Uterus (tissue), 4 donors: ENCODE data around the gene SPIB. TPM values are rescaled to one million over a fixed set of nuclear protein-coding genes. Genes with fewer than 3 reads are reported as not detected.

Experiments
- DNase-seq, 2 donors: peaks; one replicate each; pipeline ENCODE4 v3.0.0-alpha.2; 2019 to 2020
- H3K27ac ChIP-seq, 2 donors: fragments of 200-600 bp; sonication (generic); 1 replicate in 1 of 2; 2 replicates in 1 of 2; pipeline ENCODE4 v1.5.1; 2016 to 2018
- H3K27me3 ChIP-seq, 2 donors: fragments of 200-600 bp; sonication (generic); one replicate each; pipeline ENCODE4 v1.5.1; 2018 to 2019; ENCODE audit warnings: control low read depth in 1 of 2
- H3K36me3 ChIP-seq, 2 donors: fragments of 200-600 bp; sonication (generic); one replicate each; pipeline ENCODE4 v1.5.1; 2019; ENCODE audit warnings: control low read depth in 1 of 2
- H3K4me1 ChIP-seq, 2 donors: fragments of 200-600 bp; sonication (generic); one replicate each; pipeline ENCODE4 v1.5.1; 2018 to 2019; ENCODE audit warnings: control low read depth in 1 of 2
- H3K4me3 ChIP-seq, 2 donors: fragments of 200-600 bp; sonication (generic); 1 replicate in 1 of 2; 2 replicates in 1 of 2; pipeline ENCODE4 v1.5.1; 2018 to 2019; ENCODE audit warnings: mild to moderate bottlenecking in 1 of 2
- H3K9me3 ChIP-seq, 2 donors: fragments of 200-600 bp; sonication (generic); one replicate each; pipeline ENCODE4 v1.5.1; 2019; ENCODE audit warnings: control low read depth in 1 of 2
- CTCF ChIP-seq, 4 experiments: fragments of 200-600 bp in 2 of 4; fragments of 450-650 bp in 2 of 4; sonication (generic) in 2 of 4; IDR thresholded peaks; one replicate each; pipeline ENCODE4 v1.5.1; 2016 to 2019; ENCODE audit warnings: antibody characterized with exemption in 4 of 4, mild to moderate bottlenecking in 2 of 4, moderate library complexity in 1 of 4
- POLR2A ChIP-seq, 2 donors: fragments of 450-650 bp; IDR thresholded peaks; one replicate each; pipeline ENCODE4 v1.6.1; 2016; ENCODE audit warnings: antibody characterized with exemption in 2 of 2, mild to moderate bottlenecking in 1 of 2, moderate library complexity in 1 of 2
- intact Hi-C: fragments of 100-400 bp; cut with DNase I; formaldehyde crosslinking; loops from one replicate; pipeline ENCODE4 v1.15.1; 2023; ENCODE audit warnings: low total_unique reads
- total RNA-seq, 4 donors: library from RNA; depleted of rRNA in 3 of 4; stranded (reverse); fragments of >200 nt in 3 of 4; gene quantifications; one replicate each; pipeline versions ENCODE4 v1.1.0 to v1.2.4, GENCODE V29; 2014 to 2023
- donor health status: DM: yes; HTN: yes; CAD: no.

SPIB gene
- total RNA-seq, 4 donors from 2014 or later: under 0.01 to 2.1 TPM; not detected in 2

GRCh38 chr19:50416034-50416977 lies 2.4 kb upstream of the SPIB start:
- intact Hi-C loops: no loop called here
- Histone ChIP-seq H3K9me3 (no peaks in the 10 kb centered on the region), H3K4me3 (no peak overlapping the region), H3K4me1 (no peaks in the 10 kb centered on the region), H3K27ac (no peak overlapping the region), H3K27me3 (peaks cover 0 to 22% of the 10 kb centered on the region in 2 donors), H3K36me3 (no peaks in the 10 kb centered on the region)
- no peak for DNase-seq
- TF ChIP-seq CTCF (IDR thresholded peaks at IDR 0.05) (no peak), POLR2A (IDR thresholded peaks at IDR 0.05) (no peak)

GRCh38 chr19:50417111-50418081 lies 1.3 kb upstream of the SPIB start:
- intact Hi-C loops: no loop called here
- H3K36me3 ChIP-seq: no peaks in the 10 kb centered on the region
- TF ChIP-seq CTCF (IDR thresholded peaks at IDR 0.05) (no peak), POLR2A (IDR thresholded peaks at IDR 0.05) (no peak)
- H3K9me3 ChIP-seq: no peaks in the 10 kb centered on the region
- no peak for DNase-seq
- H3K4me1 ChIP-seq: no peaks in the 10 kb centered on the region
- H3K27ac ChIP-seq: no peak overlapping the region
- no peak overlapping the region for H3K4me3 ChIP-seq
- H3K27me3 ChIP-seq: peaks cover 0 to 22% of the 10 kb centered on the region in 2 donors

- no peaks in the 10 kb centered on the region for H3K9me3 ChIP-seq
- no peak overlapping the region for H3K27ac ChIP-seq
- H3K4me1 ChIP-seq: no peaks in the 10 kb centered on the region
- intact Hi-C loops: no loop called here
- peaks cover 0 to 22% of the 10 kb centered on the region in 2 donors for H3K27me3 ChIP-seq
- no peak for DNase-seq
- H3K4me3 ChIP-seq: no peak overlapping the region
- TF ChIP-seq POLR2A (IDR thresholded peaks at IDR 0.05) (no peak), CTCF (IDR thresholded peaks at IDR 0.05) (no peak)
- no peaks in the 10 kb centered on the region for H3K36me3 ChIP-seq
Observed at GRCh38 chr19:50419022-50419579, 363 bp downstream of the SPIB start.

GRCh38 chr19:50419580-50420035 lies 870 bp downstream of the SPIB start:
- no peak for DNase-seq
- TF ChIP-seq CTCF (IDR thresholded peaks at IDR 0.05) (no peak), POLR2A (IDR thresholded peaks at IDR 0.05) (no peak)
- no peak overlapping the region for H3K27ac ChIP-seq
- H3K9me3 ChIP-seq: no peaks in the 10 kb centered on the region
- H3K27me3 ChIP-seq: peaks cover 0 to 22% of the 10 kb centered on the region in 2 donors
- H3K36me3 ChIP-seq: no peaks in the 10 kb centered on the region
- H3K4me3 ChIP-seq: no peak overlapping the region
- H3K4me1 ChIP-seq: no peaks in the 10 kb centered on the region
- intact Hi-C loops: no loop called here
